NCI-H2196 (cell line): Measurements from ENCODE around the gene MRPS23.

Experiments used
- DNase-seq: peaks from one replicate; lab custom pipeline; 2025; ENCODE audit not compliant: unreplicated experiment; lab: John Stamatoyannopoulos, UW

Gene MRPS23

GRCh38 chr17:57849874-57850754 is at the start of gene MRPS23:
Gene MRPS23 (minus strand): TSS chr17:57850044. CDS start chr17:57850010, 34 bp downstream.
- peak; percentile 98 for DNase-seq

DNA sequence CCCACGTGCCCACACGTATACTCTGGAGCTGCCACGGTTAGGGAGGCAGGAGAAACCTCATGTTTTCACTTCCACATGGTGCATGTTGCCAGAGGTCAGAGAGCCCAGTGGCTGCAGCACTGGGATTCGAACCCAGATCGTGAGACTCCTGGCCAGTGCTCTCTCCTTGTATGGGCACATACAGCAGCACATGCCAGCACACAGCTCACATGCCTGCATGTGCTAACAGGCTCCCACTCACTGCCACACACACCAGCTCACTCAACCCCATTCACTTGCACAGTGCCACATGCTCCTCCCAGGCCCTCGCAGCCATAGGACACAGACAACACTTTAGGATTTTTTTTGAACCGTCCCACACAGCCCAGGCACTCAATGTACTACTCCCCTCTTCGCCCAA is 49.5 kb upstream of the MRPS23 start:
- no peak for DNase-seq

GRCh38 chr17:57898487-57899311 is 48.9 kb upstream of the MRPS23 start:
- no peak for DNase-seq

GRCh38 chr17:57895382-57896060 is 45.7 kb upstream of the MRPS23 start:
- peak; percentile 60 for DNase-seq

DNA sequence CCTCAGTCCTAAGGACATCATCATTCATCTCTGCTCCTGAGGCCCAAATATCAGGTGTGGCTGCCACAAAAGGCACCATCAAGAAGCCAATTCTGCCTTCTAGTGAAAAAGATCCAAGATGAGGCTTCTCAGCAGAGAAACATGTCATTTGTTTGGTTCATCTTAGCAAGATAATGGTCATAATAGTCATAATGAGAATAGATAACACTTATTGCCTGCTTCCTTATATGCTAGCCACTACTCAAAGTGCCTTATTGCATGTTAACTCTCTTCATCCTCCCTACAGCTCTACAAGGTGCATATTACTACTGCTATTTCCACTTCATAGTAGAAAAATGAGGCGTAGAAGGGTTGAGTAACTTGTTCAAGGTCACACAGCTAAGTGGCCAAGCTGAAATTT is 45.0 kb upstream of the MRPS23 start:
- DNase-seq = no peak

GRCh38 chr17:57892820-57893595 is 43.2 kb upstream of the MRPS23 start:
- peak; percentile 94 for DNase-seq

GRCh38 chr17:57892146-57892819 is 42.4 kb upstream of the MRPS23 start:
- DNase-seq = peak; percentile 82

- DNase-seq = no peak
Observed at GRCh38 chr17:57890857-57891232, 41.0 kb upstream of the MRPS23 start.

DNA sequence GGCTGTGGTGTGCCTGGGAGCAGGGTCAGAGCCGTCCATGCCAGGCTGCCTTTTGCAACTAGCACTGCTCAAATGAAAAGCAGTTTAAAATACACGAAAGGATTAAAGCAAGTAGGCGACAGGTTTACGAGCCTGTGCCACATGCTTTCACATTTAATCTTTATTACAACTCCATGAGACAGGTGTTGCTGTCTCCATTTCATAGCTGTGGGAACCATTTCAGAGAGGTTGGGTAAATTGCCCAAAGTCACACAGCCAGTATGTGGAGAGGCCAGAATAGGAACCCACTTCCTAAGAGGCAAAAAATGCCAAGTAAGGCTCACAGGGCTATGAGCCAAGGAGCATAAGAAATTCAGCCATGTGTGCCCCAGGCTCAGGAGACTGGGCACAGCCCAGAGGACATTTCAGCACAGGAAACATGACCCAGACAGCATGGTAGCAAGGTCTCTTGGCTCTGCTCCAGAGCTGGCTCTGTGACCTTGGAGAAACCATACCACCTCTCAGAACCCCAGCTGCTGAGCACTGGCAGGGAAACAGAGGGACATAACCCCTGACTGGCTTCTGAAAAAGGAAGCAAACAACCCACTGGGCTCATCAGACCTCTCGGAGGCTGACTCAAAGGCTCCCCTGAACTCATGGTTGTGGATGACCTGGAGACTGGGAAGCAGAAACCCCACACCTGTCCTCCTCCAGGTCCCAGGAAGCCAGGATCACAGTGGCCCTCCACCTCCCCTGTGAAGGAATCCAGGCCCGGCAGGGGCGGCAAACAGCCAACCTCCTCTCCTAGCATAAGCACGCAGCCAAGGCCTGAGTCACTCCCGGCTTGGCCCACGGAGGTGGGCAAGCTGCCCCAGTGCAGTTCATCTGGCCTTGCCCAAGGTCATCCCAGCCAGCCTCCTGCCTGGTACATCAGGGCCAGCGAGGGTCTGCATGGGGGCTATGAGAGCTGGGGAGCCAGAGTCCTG is 40.3 kb upstream of the MRPS23 start:
- DNase-seq = peak; percentile 40

DNA sequence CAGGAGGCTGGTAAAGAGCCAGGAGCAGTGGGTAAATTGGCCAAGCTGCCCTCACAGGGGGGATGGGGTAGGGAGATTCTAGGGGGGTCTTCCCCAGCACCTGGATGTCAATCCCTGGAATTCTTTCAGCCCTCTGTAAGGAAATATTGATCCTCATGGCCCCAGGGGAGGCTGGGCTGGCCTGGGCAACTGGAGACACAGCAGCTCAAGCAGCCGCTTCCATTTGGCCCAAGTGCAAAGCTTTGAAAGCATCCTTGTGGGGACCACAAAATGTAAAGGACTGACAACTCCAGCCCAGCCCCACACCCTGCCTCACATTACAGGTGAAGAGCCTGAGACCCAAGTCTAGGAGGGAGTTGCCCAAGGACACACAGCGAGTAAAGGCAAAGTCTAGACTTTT is 39.4 kb upstream of the MRPS23 start:
- DNase-seq = no peak

DNA sequence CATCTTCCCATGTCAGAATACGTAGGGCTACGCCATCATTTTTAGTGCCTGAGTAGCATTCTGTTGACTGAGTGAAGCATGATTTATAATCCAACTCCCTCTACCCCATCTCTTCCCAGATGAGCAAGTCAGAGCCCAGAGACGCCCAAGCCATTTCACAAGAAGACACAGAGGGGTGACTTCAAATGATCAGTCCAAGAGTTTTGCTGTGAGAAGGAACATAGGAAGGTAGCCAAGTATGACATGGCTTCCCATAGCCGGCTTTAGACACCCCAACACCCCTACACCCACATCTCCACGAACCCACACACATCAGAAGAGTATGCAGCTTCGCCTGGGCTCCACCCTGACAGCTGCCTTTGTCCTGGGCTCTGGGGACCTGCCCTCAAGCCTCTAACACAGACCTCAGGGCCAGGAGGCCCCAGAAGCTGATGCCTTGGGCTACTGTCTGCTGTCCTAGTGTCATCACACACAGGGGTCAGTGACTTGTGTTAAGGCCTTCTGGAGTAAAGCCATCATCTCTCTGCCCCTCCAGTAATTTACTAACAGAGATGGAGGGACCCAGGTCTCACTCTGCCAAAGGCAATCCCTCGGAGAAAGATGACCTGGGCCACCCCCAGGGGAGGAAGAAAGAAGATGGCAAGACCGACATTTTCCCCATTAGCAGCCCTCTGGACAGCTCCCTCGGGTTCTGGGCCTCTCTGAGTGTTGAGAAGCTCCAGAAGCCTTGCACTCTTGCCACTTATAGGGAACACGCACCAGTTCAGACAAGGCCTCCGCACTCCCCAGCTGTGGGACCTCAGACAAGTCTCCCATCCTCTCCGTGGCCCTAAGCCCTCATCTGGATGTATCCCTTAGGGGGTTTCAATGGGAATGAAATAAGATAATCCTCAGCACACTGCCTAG is 38.7 kb upstream of the MRPS23 start:
- DNase-seq = no peak

GRCh38 chr17:57887161-57887560 is 37.3 kb upstream of the MRPS23 start:
- no peak for DNase-seq

DNA sequence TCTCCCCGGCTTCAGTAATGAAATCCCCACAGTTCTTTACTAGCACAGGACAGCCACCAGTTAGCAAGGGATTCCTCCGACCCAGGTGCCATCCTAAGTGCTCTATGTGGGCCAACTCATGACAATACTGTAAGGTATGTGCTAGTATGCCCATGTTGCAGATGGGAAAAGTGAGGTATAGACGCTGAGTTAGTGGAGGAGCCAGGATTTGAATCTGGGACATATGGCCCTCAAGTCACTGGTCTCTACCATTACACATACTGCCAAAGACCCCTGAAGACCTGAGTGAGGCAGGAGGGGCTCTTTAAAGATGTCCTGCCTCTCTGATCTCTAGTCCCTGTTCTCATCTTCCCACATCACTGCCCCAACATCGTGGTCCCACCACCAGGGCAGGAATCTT is 36.2 kb upstream of the MRPS23 start:
- no peak for DNase-seq

GRCh38 chr17:57885148-57885915 is 35.5 kb upstream of the MRPS23 start:
- no peak for DNase-seq

GRCh38 chr17:57881783-57882351 is 32.0 kb upstream of the MRPS23 start:
- DNase-seq = no peak

DNA sequence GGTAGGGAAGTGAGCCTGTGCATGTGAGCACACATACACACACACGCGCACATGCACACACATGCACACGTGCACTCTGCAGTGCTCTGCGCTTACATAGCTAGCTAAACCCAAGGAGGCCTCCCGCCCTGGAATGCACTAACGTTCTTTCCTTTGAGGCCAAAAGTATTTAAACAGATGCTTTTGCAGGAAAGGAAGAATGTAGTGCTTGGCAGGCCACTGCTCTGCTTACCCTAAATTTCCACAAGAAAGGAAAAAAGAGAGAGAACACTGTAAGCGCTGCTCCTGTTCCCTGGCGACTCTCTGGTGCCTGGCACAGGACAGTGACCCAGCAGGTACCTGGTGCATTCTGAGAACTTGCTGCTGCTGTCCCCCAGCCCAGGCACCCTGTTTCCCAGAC is 31.3 kb upstream of the MRPS23 start:
- no peak for DNase-seq

DNA sequence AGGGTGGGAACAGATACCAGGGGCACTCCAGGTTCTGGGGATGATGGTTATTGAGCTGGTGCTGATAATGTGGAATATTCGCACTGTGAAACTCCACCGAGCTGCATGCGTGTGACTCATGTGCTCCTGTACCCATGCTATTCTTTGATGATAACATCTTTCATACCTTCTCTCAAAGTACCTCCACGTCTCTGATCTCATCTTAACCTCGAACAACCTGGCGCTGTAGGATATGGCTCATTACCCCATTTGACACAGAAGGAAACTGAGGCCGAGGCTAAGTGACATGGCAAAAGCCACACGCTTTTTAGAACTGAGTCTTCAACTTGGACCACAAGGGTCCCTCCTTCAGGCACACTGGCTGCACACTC is 30.2 kb upstream of the MRPS23 start:
- no peak for DNase-seq
